ENCODE data around the gene LAIR2. TPM values are rescaled to one million over a fixed set of nuclear protein-coding genes. Genes with fewer than 3 reads are reported as not detected.

Gene LAIR2
- total and polyA plus RNA-seq, 10 of the 15 experiments (the other 5 are each of a cell fraction or from before 2014, with no cell fraction given): not detected

GRCh38 chr19:54526972-54527371 is 24.3 kb downstream of the LAIR2 start:
- in situ Hi-C loops (cut with MboI): no loop called here
- Histone ChIP-seq H3K27me3 (replicated peaks in 1 of 2; ENCODE audit: control insufficient read depth in 2 of 2, insufficient read depth in 2 of 2, low read length in 1 of 2) (no peaks in the 10 kb centered on the region), H3K4me3 (no peak overlapping the region), H3K4me1 (ENCODE audit: control insufficient read depth, insufficient read depth, low read length) (peaks cover 18% of the 10 kb centered on the region), H3K27ac (ENCODE audit: control insufficient read depth, insufficient read depth) (no peak overlapping the region), H2AFZ (ENCODE audit: control insufficient read depth, low read depth, low read length) (no peak overlapping the region), H3K79me2 (ENCODE audit: control insufficient read depth, insufficient read depth, low read length) (no peaks in the 10 kb centered on the region), H3K4me2 (ENCODE audit: control insufficient read depth, insufficient read depth) (no peak overlapping the region), H4K20me1 (ENCODE audit: control insufficient read depth, insufficient read depth) (no peaks in the 10 kb centered on the region), H3K9me3 (replicated peaks; ENCODE audit: control insufficient read depth, insufficient read depth, low read length) (no peaks in the 10 kb centered on the region; the same call in 2 of the 3 replicates), H3K9ac (ENCODE audit: control insufficient read depth, insufficient read depth, low read length) (no peak overlapping the region), H3K36me3 (ENCODE audit: control insufficient read depth in 2 of 2, insufficient read depth in 2 of 2, low read length in 1 of 2) (no peaks in the 10 kb centered on the region)
- CTCF ChIA-PET: no interaction called here
- intact Hi-C loops (cut with micrococcal nuclease; ENCODE audit: unreplicated experiment): no loop called here
- SMC1A ChIA-PET (ENCODE audit: uncharacterized antibody, unreplicated experiment): no interaction called here
- RAD21 ChIA-PET (ENCODE audit: unreplicated experiment): interaction anchor here (0.6 kb wide), 1 partner anchor 146 kb away, joined by 3 read pairs; no protein-coding TSS in a partner anchor
- no peak for TF ChIP-seq NFYA (IDR thresholded peaks at IDR 0.05; ENCODE audit: borderline replicate concordance, low read depth, low read length)
- TF ChIP-seq TBL1XR1 (IDR thresholded peaks at IDR 0.05; ENCODE audit: low read depth, low read length): no peak
- 86% methylated on average over 26 of the region's 26 CpGs for WGBS (ENCODE audit: insufficient coverage, insufficient replicate concordance, low lambda C conversion rate, missing lambda C conversion rate)
- FAIRE-seq (no peak), ATAC-seq (no peak), DNase-seq (ENCODE audit: low read depth, low spot score) (no peak)
- no TSS peak for BruUV-seq (replicated peaks)
- POLR2A ChIA-PET: no interaction called here

- RAD21 ChIA-PET (ENCODE audit: unreplicated experiment): no interaction called here
- H2AFZ ChIP-seq (ENCODE audit: control insufficient read depth, low read depth, low read length): no peak overlapping the region
Measured at GRCh38 chr19:54530866-54531265, 28.2 kb downstream of the LAIR2 start.

More at GRCh38 chr19:54530866-54531265, 28.2 kb downstream of the LAIR2 start:
- Histone ChIP-seq H3K4me1 (ENCODE audit: control insufficient read depth, insufficient read depth, low read length) (peaks cover 9% of the 10 kb centered on the region), H3K79me2 (ENCODE audit: control insufficient read depth, insufficient read depth, low read length) (no peaks in the 10 kb centered on the region), H3K27me3 (replicated peaks in 1 of 2; ENCODE audit: control insufficient read depth in 2 of 2, insufficient read depth in 2 of 2, low read length in 1 of 2) (no peaks in the 10 kb centered on the region), H3K27ac (ENCODE audit: control insufficient read depth, insufficient read depth) (no peak overlapping the region), H3K4me3 (no peak overlapping the region), H3K36me3 (ENCODE audit: control insufficient read depth in 2 of 2, insufficient read depth in 2 of 2, low read length in 1 of 2) (no peaks in the 10 kb centered on the region), H3K9ac (ENCODE audit: control insufficient read depth, insufficient read depth, low read length) (no peak overlapping the region), H4K20me1 (ENCODE audit: control insufficient read depth, insufficient read depth) (no peaks in the 10 kb centered on the region), H3K4me2 (ENCODE audit: control insufficient read depth, insufficient read depth) (no peak overlapping the region), H3K9me3 (replicated peaks; ENCODE audit: control insufficient read depth, insufficient read depth, low read length) (no peaks in the 10 kb centered on the region; the same call in 2 of the 3 replicates)
- no peak for ATAC-seq
- DNase-seq (ENCODE audit: low read depth, low spot score): no peak
- TF ChIP-seq REST (IDR thresholded peaks at IDR 0.05; ENCODE audit: low read depth, low read length) (no peak), SREBF1 (IDR thresholded peaks at IDR 0.05; ENCODE audit: low read length) (no peak)
- SMC1A ChIA-PET (ENCODE audit: uncharacterized antibody, unreplicated experiment): interaction anchor here (1.4 to 2.3 kb wide), 2 partner anchors 13 to 86 kb away, joined by 3 to 9 read pairs; no protein-coding TSS in a partner anchor
- no TSS peak for BruUV-seq (replicated peaks)
- CTCF ChIA-PET: interaction anchor here (1.4 to 1.5 kb wide), 2 partner anchors 42 to 49 kb away, joined by 3 read pairs; partner anchors contain the start of gene LILRA2
- intact Hi-C loops (cut with micrococcal nuclease; ENCODE audit: unreplicated experiment) (no loop called here), in situ Hi-C loops (cut with MboI) (no loop called here)
- WGBS (ENCODE audit: insufficient coverage, insufficient replicate concordance, low lambda C conversion rate, missing lambda C conversion rate): 89% methylated on average over 5 of the region's 5 CpGs
- FAIRE-seq: no peak
- POLR2A ChIA-PET: no interaction called here
